ENCODE data around the gene MBOAT2.

MBOAT2 gene

GRCh38 chr2:9030190-9030589 lies 26.7 kb upstream of the MBOAT2 start:
- DNase-seq = no peak
- TF ChIP-seq POLR2A (IDR thresholded peaks at IDR 0.05; ENCODE audit: low read length) (no peak), GATA1 (IDR thresholded peaks at IDR 0.05; ENCODE audit: low read depth, low read length) (no peak)

GRCh38 chr2:9029721-9030120 lies 26.2 kb upstream of the MBOAT2 start:
- DNase-seq = no peak
- TF ChIP-seq POLR2A (IDR thresholded peaks at IDR 0.05; ENCODE audit: low read length) (no peak), GATA1 (IDR thresholded peaks at IDR 0.05; ENCODE audit: low read depth, low read length) (no peak)

- TF ChIP-seq GATA1 (IDR thresholded peaks at IDR 0.05; ENCODE audit: low read depth, low read length) = no peak
- TF ChIP-seq POLR2A (IDR thresholded peaks at IDR 0.05; ENCODE audit: low read length) = no peak
- no peak for DNase-seq
Measured at GRCh38 chr2:9027884-9028283, 24.4 kb upstream of the MBOAT2 start.

- peak in 1 of 2 experiments; percentile 23 for DNase-seq
- TF ChIP-seq GATA1 (IDR thresholded peaks at IDR 0.05; ENCODE audit: low read depth, low read length) = no peak
- no peak for TF ChIP-seq POLR2A (IDR thresholded peaks at IDR 0.05; ENCODE audit: low read length)
Measured at GRCh38 chr2:9025746-9026145, 22.3 kb upstream of the MBOAT2 start.

- TF ChIP-seq GATA1 (IDR thresholded peaks at IDR 0.05; ENCODE audit: low read depth, low read length) = no peak
- DNase-seq = no peak
Measured at GRCh38 chr2:9024575-9024974, 21.1 kb upstream of the MBOAT2 start.

- DNase-seq = no peak
- TF ChIP-seq POLR2A (IDR thresholded peaks at IDR 0.05; ENCODE audit: low read length) (no peak), GATA1 (IDR thresholded peaks at IDR 0.05; ENCODE audit: low read depth, low read length) (no peak)
Measured at GRCh38 chr2:9021563-9022211, 18.2 kb upstream of the MBOAT2 start.

GRCh38 chr2:9020267-9020666 lies 16.8 kb upstream of the MBOAT2 start:
- no peak for TF ChIP-seq GATA1 (IDR thresholded peaks at IDR 0.05; ENCODE audit: low read depth, low read length)
- no peak for TF ChIP-seq POLR2A (IDR thresholded peaks at IDR 0.05; ENCODE audit: low read length)
- DNase-seq = peak in 1 of 2 experiments; percentile 44

GRCh38 chr2:9018534-9018933 lies 15.1 kb upstream of the MBOAT2 start:
- DNase-seq = no peak
- TF ChIP-seq POLR2A (IDR thresholded peaks at IDR 0.05; ENCODE audit: low read length) (no peak), GATA1 (IDR thresholded peaks at IDR 0.05; ENCODE audit: low read depth, low read length) (no peak)

GRCh38 chr2:9018109-9018508 lies 14.6 kb upstream of the MBOAT2 start:
- no peak for TF ChIP-seq POLR2A (IDR thresholded peaks at IDR 0.05; ENCODE audit: low read length)
- TF ChIP-seq GATA1 (IDR thresholded peaks at IDR 0.05; ENCODE audit: low read depth, low read length) = no peak
- DNase-seq = no peak

GRCh38 chr2:9017411-9017810 lies 13.9 kb upstream of the MBOAT2 start:
- no peak for DNase-seq

GRCh38 chr2:9015998-9016397 lies 12.5 kb upstream of the MBOAT2 start:
- TF ChIP-seq GATA1 (IDR thresholded peaks at IDR 0.05; ENCODE audit: low read depth, low read length) = no peak
- TF ChIP-seq POLR2A (IDR thresholded peaks at IDR 0.05; ENCODE audit: low read length) = no peak
- DNase-seq = no peak

More at GRCh38 chr2:9017411-9017810, 13.9 kb upstream of the MBOAT2 start:
- no peak for TF ChIP-seq GATA1 (IDR thresholded peaks at IDR 0.05; ENCODE audit: low read depth, low read length)

GRCh38 chr2:9013403-9013802 lies 9.9 kb upstream of the MBOAT2 start:
- DNase-seq = no peak
- TF ChIP-seq GATA1 (IDR thresholded peaks at IDR 0.05; ENCODE audit: low read depth, low read length) = no peak
- TF ChIP-seq POLR2A (IDR thresholded peaks at IDR 0.05; ENCODE audit: low read length) = no peak

GRCh38 chr2:9010866-9011265 lies 7.4 kb upstream of the MBOAT2 start:
- TF ChIP-seq POLR2A (IDR thresholded peaks at IDR 0.05; ENCODE audit: low read length) (no peak), GATA1 (IDR thresholded peaks at IDR 0.05; ENCODE audit: low read depth, low read length) (no peak)
- DNase-seq = no peak

GRCh38 chr2:9008951-9009664 lies 5.6 kb upstream of the MBOAT2 start:
- TF ChIP-seq GATA1 (IDR thresholded peaks at IDR 0.05; ENCODE audit: low read depth, low read length) (no peak), POLR2A (IDR thresholded peaks at IDR 0.05; ENCODE audit: low read length) (no peak)
- no peak for DNase-seq

GRCh38 chr2:9006368-9006767 lies 2.9 kb upstream of the MBOAT2 start:
- DNase-seq = no peak
- TF ChIP-seq POLR2A (IDR thresholded peaks at IDR 0.05; ENCODE audit: low read length) = no peak
- TF ChIP-seq GATA1 (IDR thresholded peaks at IDR 0.05; ENCODE audit: low read depth, low read length) = no peak

All from erythroblast (primary cell).